GM21381 (cell line): ENCODE measurements around the gene TTLL8.
A peak's percentile ranks its signal among the peaks of the same experiment; 100 is the strongest.
"Not testable (repeated sequence)": the region's sequence is repeated elsewhere in the genome, so short reads cannot be mapped to it uniquely, and the experiment has no call there.

Experiments used
- ATAC-seq: cut with Tn5 transposase; IDR thresholded peaks from one replicate; pipeline ENCODE4 v1.9.1; 2021; ENCODE audit warnings: mild to moderate bottlenecking, moderate library complexity; ENCODE audit not compliant: unreplicated experiment

TTLL8 gene

GRCh38 chr22:49993649-49994360, 64.3 kb downstream of the TTLL8 start:
- no peak for ATAC-seq

- no peak for ATAC-seq
Observed at GRCh38 chr22:49992921-49993648, 65.0 kb downstream of the TTLL8 start.

DNA sequence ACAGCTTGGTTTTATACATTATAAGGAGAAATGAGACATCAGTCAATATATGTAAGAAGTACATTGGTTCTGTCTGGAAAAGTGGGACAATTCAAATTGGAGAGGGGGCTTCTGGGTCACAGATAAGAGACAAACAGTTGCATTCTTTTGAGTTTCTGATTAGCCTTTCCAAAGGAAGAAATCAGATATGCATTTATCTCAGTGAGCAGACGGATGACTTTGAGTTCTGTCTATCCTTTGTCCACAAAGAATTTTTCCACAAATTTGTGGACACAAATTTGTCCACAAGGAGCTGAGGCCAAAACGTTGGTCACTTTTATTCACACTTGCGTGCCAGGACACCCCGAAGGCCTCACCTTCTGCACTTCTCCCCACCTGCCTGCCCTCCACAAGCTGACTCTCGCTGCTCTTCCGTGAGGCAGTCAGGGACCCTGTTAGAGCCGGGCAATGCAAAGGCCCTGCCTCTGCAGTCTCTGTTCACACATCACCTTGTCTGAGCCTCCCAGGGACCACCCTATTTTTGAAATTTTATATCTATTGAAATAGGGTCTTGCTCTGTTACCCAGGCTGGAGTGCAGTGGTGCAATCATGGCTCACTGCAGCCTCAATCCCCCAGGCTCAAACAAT, 66.1 kb downstream of the TTLL8 start:
- no peak for ATAC-seq

DNA sequence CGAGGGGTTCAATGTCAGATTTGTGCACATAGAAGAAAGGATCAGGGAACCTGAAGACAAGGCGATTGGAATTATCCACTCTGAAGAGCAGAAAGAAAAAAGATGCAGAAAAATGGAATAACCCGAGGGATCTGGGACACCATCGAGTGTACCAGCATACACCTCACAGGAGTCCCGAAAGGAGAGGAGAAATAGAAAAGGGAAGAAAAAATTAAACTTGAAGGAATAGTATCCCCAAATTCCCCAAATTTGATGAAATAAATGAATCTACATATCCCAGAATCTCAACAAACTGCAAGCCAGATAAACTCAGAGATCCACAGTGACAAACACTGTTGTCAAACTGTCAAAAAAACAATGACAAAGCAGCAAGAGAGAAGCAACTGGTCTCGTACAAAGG, 66.9 kb downstream of the TTLL8 start:
- no peak for ATAC-seq

DNA sequence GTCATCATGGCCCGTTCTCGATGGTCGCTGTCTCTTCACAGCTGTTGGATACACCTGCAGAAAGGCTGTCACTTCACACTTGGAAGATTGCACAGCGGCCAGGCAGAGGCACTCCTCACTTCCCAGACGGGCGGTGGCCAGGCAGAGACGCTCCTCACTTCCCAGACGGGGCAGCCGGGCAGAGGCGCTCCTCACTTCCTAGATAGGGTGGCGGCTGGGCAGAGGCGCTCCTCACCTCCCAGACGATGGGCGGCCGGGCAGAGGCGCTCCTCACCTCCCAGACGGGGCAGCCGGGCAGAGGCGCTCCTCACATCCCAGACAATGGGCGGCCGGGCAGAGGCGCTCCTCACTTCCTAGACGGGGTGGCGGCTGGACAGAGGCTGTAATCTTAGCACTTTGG, 68.3 kb downstream of the TTLL8 start:
- not testable (repeated sequence) for ATAC-seq

DNA sequence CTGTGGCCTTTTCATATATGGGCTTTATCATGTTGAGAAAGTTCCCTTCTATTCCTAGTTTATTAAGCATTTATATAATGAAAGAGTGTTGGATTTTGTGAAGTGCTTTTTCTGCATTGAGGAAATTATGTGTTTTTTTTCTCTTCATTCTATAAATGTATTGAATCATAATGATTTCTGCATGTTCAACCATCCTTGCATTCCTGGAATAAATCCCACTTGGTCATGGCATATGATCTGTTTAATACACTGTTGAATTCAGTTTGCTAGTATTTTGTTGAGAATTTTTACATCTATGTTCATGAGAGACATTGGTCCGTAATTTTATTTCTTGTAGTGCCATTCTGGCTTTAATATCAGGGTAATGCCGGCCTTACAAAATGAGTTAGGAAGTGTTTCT, 71.8 kb downstream of the TTLL8 start:
- ATAC-seq = no peak

DNA sequence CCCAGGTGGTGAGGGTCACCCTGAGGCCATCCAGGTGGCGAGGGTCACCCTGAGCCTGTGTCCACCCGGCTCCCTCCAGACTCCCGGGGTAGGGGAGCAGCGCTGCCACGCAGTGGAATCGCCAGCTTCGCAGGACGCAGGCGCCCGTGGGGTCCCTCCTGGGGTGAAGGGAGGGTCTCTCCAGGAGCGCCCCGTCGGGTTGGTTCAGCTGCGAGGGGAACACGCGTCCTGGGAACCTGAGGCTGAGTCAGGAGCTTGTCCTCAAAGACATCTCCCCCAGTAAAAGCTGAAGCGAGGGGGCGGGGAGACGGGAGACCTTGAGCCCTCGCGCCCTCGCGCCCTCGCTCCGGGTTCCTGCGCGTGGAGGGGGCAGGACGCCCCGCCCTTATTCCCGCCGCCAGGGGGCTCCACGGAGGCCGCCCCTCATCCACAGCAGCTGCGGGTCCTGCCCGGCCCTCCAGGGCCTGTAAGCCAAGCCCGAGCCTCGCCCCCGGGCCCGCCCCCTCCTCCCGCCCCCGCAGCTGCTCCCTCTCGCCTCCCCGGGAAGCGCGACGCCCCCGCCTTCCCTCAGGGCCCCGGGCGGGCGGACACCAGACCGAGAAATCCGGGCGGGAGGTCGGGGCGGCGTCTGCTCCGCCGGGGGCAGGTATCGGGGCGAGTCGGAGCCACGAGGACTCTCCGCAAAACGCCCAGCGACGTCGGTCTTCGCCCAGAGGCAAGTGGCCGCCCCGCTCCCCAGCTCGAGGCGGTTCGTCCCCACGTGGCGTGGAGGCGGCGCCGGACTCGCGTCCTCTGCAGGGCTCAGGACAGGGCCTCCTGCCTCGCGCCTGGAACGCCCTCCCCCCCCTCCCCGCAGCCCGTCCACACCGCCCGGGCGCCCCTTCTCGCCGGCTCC, 74.7 kb downstream of the TTLL8 start:
- no peak for ATAC-seq

DNA sequence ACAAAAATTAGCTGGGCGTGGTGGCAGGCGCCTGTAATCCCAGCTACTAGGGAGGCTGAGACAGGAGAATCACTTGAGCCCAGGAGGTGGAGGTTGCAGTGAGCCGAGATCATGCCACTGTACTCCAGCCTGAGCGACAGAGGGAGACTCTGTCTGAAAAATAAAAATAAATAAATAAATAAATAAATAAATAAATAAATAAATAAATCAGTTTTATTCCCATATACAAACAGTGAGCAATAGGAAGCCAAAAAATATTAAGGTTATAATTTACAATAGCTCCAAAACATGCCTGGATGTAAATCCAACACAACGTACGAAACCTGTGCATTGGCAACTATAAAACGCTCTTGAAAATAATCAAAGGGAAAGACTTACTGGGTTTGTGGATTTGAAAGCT, 76.3 kb downstream of the TTLL8 start:
- not testable (repeated sequence) for ATAC-seq

GRCh38 chr22:49979587-49980264, 78.4 kb downstream of the TTLL8 start:
- ATAC-seq = no peak

GRCh38 chr22:49977578-49977977, 80.5 kb downstream of the TTLL8 start:
- ATAC-seq = no peak

DNA sequence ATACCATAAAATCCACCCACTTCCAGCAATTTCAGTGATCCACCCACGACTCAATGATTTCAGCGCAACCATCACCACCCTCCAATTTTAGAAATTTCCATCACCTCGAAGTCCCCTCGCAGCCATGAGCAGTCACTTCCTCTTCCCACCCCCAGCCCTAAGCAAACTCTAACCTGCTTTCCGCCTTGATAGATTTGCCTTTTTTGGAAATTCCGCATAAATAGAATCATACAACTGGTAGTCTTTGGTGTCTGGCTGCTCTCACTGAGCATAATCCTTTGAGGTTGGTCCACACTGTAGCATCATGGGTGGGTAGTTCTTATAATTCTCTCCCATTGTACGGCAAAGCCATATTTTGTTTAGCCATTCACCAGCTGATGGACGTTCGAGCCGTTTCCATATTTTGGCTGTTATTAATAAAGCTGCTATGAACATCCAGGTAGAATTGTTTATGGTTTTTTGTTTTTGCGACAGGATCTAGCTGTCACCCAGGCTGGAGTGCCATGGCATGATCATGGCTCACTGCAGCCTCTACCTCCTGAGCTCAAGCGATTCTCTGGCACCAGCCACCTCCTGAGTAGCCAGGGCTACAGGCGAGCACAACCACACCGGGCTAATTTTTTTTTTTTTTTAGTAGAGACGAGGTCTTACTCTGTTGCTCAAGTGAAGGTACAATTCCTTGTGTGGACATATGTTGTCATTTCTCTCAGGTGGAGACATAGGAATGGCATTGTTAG, 81.5 kb downstream of the TTLL8 start:
- ATAC-seq = no peak

- ATAC-seq = no peak
Observed at GRCh38 chr22:49975543-49976389, 82.3 kb downstream of the TTLL8 start.

GRCh38 chr22:49973018-49973961, 84.8 kb downstream of the TTLL8 start:
- ATAC-seq = no peak

DNA sequence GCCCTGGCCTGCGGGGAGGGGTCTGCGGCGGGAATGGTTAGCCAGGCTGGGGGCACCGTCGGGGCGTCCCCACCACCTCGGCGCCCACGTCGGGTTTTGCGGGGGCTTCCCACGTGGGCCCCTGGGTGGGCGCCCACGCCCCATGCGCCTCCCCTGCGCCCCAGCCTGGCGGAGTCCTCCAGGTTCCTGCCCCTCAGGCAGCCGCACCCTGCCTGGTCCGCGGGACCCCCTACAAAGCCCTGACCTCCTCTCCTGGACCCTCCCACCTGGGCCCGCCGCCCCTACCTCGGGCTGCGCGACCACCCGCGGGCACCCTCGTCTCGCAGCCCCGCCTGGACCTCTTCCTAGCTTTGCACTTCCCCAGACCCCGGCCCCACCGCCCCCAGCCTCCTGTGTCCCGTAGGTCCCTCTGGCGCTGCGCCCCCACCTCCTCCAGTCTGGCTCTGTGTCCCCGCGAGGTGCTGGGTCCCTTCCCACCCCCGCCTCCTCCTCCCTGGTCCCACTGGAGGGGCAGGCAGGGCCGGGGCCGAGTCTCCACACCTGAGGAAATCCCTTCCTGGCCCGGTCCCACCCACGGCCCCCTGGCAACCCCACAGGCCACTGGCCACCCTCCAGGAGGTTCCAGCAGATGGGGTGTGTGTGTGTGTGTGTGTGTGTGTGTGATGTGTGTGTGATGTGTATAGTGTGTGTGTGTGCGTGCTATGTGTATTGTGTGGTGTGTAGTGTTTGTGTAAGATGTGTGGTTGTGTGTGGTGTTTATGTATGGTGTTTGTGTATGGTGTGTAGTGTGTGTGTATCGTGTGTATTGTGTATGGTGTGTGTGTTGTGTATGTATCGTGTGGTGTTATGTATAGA, 85.7 kb downstream of the TTLL8 start:
- no peak for ATAC-seq

- peak; percentile 31 for ATAC-seq
Observed at GRCh38 chr22:49971232-49972162, 86.6 kb downstream of the TTLL8 start.
